Endothelial cell of hepatic sinusoid (primary cell): Measurements from ENCODE around the gene C1orf210.

ENCODE experiments used
- in situ Hi-C: cut with HindIII; loops from 2 replicates; pipeline ENCODE4 v1.10.0; 2017; ENCODE audit warnings: low sequenced_read_pairs

C1orf210 gene

DNA sequence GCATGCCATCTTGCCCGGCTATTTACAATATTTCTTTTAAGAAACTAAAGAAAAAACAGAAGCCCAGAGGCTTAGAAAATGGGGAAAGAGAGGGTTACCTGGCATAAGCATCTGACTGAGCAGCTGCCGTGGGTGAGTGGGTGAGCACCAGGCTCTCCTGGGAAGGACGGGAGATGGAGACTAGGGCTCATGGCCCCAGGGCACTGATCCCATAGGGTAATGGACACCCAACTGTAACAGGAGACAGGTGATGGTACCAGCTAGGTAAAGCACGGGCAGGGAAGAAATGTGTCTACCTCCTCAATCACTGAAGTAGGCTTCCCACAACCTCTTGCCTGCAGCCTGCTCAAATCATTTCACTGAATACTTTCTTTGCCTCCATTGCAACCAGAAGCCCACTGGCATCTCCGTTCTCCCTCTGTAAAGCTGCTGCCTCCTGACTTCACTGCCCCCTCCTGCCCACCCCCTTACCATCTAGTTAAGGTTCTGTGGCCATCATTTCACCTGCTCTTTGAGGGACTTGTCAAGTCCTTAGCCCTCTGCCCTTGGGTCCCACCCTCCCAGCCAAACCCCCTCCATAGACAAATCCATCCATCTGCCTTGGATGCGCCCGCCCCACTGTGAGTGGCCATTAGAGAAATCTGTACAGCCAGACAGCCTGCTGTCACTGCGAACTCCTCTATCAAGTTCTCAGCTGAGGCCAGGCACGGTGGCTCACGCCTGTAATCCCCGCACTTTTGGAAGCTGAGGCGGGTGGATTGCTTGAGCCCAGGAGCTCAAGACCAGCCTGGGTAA is 9.4 kb downstream of the C1orf210 start:
- in situ Hi-C loops, result no loop called here

DNA sequence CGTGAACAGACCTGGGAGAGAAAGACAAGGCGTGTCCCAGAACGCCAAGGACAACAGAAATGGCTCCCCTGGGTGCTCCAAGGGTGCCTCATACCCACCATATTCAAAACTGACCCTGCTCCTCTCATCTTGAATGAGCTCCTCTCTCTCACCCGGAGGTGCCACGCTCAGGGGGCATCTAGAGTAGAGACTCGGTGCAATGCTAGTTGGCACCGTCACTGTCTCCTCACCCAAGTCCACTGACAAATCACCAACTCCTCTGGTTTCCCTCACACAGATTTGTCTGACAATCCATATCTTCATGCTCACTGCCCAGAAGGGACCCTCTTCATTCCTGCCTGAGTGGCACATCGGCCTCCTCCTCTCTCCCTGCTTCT is 10.6 kb downstream of the C1orf210 start:
- in situ Hi-C loops, result no loop called here

DNA sequence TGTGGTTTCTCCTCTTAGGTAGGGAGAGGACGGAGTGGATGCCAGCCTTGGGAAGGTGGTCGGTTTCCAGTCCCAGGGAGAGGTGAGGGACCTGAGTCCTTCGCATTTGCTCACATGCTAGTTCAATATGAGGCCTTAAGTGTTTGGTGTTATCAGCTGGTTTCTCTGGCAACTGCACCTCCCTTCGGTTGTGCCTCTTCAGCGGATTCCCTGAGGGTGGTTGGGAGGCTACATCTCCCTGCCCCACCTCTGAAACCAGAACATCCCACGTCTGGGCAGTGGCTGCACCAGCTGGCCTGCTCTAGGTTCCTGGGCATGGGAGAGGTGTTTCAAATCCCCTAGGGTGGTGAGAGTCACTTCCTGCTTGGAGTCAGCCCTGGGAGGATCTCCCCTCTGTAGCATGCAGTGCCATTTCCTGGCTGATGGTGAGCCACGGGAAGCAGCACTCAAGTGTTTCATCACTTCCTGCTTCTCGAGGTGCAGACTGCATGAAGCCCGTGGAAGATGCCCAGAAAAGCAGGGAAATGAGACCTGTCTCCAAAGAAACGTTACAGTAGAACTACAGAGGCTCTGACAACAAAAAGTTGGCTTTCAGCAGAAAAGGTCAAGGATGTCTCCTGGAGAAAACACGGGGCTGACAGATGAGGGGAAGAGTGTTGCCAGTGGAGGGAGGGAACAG is 11.1 kb downstream of the C1orf210 start:
- in situ Hi-C loops, result no loop called here

DNA sequence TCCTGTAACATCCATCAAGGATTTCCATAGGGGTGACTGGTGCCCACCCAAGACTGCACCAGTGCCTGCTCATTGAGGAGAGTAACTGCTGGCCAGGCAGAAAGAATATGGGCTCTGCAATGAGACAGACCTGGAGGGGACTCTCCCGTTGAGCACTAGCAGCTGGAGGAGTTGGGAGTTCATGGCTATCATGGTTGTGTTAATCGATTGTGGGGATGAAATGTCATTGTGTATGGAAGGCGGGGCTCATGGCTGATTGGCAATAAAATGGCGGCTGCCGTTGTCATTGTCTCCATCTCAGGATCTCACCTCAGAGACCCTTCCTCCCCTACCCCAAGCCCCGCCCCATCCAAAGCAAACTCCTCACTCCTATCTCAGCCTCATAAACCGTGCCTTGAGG is 11.7 kb downstream of the C1orf210 start:
- in situ Hi-C loops, result no loop called here

DNA sequence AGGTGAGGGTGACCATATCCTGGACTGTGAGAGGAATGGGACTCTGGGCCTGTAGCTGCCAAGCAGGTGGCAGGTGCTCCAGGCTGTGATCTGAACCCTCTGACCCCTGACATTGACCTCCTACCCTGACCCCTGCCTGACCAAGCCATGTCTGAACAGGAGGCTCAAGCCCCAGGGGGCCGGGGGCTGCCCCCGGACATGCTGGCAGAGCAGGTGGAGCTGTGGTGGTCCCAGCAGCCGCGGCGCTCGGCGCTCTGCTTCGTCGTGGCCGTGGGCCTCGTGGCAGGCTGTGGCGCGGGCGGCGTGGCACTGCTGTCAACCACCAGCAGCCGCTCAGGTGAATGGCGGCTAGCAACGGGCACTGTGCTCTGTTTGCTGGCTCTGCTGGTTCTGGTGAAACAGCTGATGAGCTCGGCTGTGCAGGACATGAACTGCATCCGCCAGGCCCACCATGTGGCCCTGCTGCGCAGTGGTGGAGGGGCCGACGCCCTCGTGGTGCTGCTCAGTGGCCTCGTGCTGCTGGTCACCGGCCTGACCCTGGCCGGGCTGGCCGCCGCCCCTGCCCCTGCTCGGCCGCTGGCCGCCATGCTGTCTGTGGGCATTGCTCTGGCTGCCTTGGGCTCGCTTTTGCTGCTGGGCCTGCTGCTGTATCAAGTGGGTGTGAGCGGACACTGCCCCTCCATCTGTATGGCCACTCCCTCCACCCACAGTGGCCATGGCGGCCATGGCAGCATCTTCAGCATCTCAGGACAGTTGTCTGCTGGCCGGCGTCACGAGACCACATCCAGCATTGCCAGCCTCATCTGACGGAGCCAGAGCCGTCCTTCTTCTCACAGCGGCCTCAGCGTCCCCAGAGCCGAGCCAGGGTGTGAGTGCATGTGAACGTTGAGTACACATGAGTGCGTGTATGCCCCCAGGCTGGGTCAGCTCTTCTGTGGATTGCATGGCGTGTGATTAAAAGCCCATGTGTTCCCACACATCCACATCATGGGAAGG is 12.5 kb downstream of the C1orf210 start:
- in situ Hi-C loops, result no loop called here

DNA sequence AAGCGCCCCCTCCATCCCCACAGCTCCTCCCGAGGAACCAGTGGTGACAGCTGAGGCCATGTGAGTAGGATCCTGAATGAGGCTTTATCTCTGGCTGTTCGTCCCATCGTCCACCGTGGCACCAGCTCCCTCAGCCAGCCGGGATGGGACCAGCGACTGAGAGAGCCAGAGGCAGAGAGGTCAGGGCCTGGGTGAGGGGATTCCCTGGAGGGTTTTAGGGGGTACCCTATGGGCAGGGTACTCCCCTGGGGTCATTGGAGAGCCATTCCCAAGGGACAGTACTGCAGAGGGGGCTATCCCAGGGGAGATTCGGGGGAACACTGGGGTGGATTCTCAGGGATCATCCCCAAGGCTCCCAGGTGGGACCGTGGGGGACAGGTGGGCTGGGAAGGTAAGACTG is 13.2 kb downstream of the C1orf210 start:
- in situ Hi-C loops, result no loop called here

DNA sequence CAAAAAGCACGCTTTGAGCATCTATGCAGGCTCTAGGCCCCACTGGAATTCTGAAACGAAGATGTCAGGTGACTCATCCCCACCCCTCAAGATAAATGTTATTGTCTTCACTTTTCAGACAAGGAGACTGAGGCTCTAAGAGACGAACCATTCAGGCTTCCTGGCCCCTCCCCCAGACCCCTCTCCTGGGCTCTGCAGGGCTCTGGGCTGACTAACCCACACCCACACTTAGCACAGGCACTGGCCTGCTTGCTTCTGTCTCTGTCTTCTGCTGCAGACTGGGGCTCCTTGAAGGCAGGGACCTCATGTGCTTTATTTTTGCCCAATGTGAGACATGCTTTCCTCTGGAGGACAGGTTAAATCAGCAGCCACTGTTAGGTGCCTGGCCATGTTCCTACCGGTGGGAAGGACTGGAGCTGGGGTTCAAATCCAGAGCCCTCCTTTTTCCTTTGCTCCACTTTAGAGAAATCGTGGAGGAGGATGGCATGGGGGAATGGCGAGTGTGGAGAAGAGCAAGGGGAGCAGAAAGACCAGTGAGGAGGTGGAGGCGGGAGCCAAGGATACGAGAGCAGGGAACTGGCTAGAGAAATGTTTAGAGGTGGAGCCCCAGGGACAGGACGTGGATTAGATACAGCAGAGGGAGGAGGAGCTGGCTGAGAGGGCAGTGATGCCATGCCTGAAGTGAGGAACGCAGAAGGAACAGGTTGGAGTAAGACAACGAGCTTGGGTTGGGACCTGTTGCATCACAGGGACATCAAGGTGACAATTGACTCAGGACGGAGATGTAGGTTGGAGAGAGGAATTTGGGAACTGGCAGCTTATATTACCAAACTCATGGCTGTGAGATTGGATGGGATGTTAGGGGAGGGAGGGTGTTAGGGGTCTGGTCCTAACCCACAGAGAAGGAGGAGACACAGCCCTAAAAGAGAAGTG is 13.9 kb downstream of the C1orf210 start:
- in situ Hi-C loops, result no loop called here

DNA sequence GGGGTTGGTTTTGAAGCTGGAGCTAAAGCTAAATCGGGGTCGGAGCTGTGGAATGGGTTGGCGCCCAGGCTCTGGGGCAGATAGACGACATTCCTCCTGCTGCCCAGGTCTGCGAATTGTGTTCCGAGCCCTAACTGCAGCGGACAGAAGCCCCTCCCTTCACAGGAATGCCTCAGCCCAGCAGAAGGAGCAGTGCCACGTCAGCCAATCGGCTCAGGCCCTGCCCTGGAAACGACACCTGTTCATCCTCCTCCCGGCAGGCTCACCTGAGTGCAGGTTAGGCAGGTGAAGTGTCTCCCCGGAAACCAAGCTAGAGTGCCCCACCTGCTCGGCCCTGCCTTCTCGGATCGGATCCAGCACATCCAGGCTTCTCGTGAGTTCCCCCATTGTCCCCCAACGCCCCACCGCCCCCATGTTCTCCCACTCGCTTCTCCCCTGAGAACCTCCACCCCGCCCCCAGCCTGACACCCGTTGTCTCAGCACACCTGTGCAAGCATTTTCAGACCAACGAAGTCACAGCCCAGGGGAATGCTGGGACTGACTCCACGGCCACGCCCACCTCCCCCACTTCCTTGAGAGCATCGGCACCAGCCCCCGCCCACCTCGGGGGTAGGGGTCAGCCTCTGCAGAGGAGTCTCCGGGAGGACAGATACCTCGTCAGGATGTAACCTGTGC is 14.8 kb downstream of the C1orf210 start:
- in situ Hi-C loops, result no loop called here

DNA sequence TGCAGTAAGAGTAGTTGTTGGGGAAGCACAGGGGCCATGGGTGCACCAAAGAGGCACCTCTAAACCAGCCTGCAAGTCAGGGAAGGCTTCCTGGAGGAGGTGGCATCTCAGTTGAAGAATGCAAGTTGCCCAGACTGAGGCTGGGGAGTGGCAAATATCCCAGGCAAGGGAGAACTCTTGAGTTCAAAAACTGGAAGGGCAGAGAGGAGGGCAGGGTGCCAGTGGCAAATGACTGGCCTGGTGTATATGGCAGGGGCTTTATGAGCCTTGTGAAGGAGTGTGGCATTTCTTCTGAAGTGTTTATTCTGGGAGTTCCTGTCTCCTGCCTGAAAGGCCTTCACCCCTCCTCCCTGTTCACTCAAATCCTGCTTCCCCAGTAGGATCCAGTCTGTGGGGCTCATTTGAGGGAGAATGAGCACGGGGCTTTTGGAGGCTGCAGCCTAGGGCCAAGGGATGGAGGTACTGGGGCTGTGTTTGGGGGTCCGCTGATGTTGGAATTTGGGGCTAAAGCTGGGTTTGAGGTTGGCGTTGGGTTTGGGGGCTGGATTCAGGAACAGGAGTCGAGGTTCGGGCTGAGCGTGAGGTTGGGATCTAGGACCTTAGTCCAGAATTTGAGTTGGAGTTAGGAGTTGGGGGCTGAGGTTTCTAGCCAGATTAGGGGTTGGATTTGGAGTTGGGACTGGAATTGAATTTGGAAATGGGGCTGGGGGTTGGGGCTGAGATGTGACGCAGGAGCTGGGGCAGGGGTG is 15.6 kb downstream of the C1orf210 start, which contains the start of gene TMEM125:
Gene TMEM125, plus strand, starts transcription at position 357 of the 749 bp plus-strand sequence. CDS start 2,740 bp downstream, outside the sequence.
- in situ Hi-C loops, result no loop called here

DNA sequence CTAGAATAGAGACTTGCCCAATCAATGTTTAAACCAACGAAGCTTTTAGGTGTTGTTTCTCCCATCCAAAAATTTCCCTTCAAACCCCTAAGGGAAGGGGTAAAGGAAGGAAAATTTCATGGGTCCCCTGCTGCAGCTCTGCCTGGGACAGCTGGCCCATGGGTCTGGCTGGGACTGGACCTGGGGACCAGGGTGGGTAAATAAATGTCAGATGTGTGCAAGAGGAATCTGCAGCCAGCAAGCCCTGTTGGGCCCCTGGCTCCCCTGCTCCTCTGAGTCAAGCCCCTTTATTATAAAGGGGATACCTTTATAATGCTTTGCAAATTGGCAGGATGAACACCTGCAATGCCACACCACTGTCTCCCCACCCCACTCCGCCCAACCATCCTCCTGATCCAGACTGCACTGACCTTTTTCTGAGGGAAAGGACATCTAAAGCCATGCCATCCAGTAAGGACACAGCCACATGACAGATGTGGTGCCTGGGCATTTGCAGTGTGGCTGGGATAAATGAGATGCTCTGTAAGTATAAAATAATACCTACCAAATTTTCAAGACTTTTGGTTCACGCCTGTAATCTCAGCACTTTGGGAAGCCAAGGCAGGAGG is 17.5 kb downstream of the C1orf210 start:
- in situ Hi-C loops, result no loop called here

DNA sequence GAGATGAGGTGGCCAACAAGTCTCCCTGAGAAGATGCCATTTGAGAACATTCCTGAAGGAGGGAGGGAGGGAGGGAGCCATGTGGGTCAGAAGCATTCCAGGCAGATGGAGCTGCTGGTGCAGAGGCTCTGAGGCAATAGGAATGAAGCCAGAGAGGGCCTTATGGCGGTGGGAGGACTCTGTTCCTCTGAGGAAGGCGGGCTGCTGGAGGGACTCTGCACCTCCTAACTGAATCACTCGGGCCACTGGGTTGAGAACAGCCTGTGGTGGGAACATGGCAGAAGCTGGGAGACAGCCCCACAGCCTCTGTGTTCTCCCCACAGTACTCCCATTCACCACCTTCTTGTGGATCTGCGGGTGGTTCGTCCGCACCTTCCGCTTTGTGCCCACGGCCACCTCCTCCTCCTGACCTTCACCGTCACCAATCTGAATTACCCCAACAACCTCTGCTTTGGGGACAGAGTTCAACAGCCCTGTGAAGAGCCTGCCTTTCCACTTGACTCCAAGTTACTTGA is 18.0 kb downstream of the C1orf210 start:
- in situ Hi-C loops, result no loop called here

DNA sequence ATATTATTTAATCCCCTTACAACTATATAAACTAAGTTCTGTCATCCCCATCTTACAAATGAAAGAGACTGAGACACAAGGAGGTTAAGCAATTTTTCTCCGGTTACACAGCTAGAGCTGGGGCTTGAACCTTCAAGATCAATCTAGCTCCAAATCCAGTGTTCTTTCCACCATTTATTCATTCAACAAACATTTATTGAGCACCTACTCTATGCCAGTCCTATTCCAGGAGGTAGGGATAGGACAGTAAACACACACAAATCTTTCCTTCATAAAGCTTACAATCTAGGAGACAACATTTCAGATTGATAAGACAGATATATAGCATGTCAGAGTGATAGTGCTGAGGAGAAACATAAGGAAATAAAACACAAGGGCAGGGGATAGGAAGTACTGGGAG is 18.5 kb downstream of the C1orf210 start:
- in situ Hi-C loops, result no loop called here

DNA sequence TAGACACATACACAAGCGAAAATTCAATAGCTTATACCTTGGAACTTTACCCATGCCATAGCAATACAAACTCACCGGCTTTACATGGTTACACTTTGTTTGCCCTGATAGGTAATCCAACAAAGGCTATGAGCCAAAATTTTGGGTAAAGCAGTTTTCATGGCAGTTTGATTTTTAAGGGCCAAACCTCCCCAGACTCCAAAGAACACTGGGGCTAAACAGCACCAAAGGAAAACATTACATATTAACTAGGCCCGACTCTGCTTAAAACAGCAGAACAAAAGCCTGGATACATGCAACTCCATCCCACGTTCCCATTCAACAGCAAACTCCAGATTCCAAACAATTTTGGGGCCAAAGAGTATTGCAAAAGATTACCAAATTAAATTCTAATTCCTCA is 19.9 kb downstream of the C1orf210 start:
- in situ Hi-C loops, result no loop called here

DNA sequence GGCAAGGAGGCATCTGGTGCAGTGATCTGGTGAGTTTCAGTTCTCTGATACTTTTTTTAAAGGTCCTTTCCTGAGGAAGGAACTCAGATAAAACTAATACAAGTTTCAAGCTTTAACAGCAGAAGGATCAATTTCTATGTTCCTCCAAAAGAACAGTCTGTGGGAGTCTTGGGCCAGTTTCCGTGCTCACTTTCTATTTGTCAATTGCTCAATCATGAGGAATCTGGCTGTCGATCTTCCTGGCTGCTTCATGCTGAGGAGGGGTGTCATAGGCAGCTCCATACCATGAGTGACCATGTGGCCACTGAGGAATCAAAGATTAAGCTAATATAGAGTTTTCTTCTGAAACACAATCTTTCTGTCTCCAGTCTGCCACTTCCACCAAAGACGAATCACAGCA is 27.0 kb downstream of the C1orf210 start:
- in situ Hi-C loops, result no loop called here

DNA sequence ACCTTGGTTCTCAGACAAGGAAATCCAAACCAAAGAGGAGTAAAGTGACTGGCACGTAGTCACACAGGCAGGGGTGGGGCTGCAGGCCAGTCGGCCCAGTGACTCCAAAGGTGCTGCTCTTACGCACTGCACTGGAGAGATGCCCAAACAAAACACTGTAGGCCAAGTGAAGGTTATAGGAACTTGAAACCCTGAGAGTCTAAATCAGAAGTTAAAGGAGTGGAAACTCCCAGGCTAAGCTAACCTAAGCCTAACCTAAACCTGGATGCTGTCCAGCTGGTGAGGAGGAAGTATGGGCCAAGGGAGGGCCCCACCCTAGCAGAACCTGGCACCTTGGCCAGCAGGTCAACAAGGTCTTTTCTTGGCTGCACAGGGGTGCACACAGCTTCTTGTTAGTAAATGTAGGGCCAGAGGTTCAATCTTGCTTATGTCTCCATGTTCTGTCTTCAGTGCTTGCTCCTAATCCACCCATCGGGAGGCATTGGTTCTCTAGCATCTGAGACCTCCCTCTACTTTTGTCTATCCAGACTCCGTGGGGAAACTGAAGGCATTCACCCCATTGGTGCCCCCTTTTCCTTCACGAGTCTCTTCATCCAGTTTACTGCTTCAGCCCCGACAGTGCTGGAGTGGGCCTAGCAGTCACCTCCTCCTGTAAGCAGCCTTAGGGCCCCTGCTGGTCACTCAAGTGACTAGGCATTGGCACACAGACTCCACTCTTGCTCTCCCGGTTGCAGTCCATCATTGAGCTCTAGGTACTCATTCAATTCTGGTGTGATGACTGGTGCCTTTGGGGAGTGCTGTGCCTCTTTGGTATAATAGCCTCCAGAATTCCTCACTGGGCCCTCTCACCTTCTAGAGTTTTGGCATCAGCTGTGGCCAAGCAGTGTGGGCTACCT is 28.5 kb downstream of the C1orf210 start:
- in situ Hi-C loops, result no loop called here

DNA sequence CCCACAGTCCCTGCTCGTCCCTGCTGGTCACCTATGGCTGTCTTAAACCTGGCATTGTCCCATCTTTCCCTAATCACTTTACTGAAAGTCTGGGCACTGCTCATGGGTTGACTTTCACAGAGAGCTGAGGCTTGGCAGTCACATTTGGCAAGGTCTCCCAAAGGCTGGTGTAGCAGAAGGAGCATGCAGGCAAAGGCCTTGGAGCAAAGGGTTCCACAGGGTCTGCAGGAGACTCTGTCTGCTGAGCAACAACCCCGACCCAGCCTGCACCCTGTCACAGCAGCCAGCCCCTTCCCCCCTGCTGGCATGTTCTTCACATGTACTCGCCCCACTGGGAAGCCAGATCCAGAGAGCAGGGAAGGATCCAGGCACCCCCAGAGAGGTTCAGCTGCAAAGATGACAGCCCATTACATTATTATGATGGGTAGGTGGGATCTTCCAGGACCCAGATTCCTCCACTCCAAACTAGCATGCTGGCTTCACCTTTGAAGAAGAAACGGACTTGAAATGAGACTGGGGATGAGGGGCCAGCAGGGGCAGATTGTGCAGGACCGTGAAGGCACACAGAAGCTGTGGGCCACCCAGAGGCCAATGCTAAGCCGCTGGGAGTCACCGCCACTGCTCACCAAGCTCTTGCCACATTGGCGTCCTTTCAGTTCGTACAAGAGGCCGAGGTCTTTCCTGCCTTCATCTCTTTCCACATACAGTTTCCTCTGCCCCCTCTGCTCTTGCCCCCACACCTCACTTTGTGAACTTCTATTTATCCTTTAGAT is 29.8 kb downstream of the C1orf210 start:
- in situ Hi-C loops, result no loop called here
